Cardiac fibroblast (primary cell): ENCODE measurements around the gene GNAT2.

ENCODE experiments used
- DNase-seq, 2 donors: peaks; one replicate each; pipeline versions ENCODE4 v3.0.0 to v3.0.0-alpha.2; 2010; ENCODE audit warnings: low read depth in 2 of 2
- H3K4me3 ChIP-seq, 2 donors: replicated peaks in 1 of 2; 1 replicate in 1 of 2; 2 replicates in 1 of 2; pipeline ENCODE4 v1.5.1; 2011; ENCODE audit warnings: low read depth in 2 of 2, low read length in 2 of 2, mild to moderate bottlenecking in 2 of 2, moderate library complexity in 1 of 2
- TF ChIP-seq, protein P1 (sequence below): IDR thresholded peaks from one replicate; pipeline ENCODE4 v1.5.1; 2011; ENCODE audit warnings: low read depth, mild to moderate bottlenecking, low read length, inconsistent platforms

Gene GNAT2

DNA sequence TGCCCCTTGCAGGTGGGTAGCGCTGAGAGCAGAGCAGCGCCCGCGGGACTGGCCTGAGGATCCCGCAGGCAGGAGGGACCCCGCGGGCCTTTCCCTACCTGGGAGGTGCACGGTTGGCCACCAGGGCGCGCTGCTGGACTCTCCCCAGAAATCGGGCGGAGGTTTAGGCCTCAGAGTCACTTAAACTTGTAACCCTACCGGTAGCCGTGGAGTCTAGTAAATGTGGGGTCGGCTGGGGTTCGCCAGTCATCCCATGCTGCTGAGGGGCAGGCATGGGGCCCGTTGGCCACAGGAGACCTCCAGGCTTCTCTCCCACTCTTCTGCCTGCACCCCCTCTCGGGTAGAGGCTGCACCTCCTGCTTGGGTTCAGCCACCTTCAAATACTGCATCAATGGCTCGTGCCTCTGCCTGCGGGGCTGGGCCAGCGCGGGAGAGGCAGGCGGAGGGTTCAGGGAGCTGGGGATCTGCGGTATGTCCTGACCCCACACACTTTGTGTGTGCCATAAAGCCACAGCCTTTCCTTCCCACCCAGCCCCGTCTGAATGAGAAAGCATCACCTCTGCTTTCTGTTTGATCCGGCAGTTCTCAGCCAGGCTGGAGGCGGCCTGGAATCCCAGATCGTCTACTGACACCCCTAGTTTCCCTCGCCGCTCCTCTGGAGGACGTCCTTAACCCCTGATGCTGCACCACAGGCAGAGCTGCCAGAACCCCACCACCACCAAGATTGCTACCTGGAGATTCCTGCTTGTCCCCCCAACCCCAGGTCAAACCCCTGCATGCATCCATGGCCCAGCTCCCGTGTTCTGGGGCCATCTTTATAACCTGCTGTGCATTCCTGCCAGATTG is 24.2 kb upstream of the GNAT2 start:
- no peak overlapping the region for H3K4me3 ChIP-seq
- TF ChIP-seq, protein P1, sequence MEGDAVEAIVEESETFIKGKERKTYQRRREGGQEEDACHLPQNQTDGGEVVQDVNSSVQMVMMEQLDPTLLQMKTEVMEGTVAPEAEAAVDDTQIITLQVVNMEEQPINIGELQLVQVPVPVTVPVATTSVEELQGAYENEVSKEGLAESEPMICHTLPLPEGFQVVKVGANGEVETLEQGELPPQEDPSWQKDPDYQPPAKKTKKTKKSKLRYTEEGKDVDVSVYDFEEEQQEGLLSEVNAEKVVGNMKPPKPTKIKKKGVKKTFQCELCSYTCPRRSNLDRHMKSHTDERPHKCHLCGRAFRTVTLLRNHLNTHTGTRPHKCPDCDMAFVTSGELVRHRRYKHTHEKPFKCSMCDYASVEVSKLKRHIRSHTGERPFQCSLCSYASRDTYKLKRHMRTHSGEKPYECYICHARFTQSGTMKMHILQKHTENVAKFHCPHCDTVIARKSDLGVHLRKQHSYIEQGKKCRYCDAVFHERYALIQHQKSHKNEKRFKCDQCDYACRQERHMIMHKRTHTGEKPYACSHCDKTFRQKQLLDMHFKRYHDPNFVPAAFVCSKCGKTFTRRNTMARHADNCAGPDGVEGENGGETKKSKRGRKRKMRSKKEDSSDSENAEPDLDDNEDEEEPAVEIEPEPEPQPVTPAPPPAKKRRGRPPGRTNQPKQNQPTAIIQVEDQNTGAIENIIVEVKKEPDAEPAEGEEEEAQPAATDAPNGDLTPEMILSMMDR: peak; percentile 94
- DNase-seq: peak; percentile 79 to 82

DNA sequence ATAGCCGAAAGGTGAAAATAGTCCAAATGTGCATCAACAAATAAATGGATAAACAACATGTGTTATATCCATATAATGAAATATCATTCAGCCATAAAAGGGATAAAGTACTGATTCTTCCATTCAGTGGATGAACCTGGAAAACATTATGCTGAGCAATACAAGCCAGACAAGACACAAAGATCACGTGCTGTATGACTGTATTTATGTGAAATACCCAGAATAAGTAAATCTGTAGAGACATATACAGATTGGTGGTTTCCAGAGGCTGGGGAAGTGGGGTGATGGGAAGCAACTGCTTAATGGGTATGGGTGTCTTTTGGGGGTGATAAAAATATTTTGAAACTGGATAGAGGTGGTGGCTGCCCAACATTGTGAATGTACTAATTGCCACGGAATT is 23.2 kb upstream of the GNAT2 start:
- TF ChIP-seq, protein P1: no peak
- DNase-seq: peak in 1 of 2 donors; percentile 28
- H3K4me3 ChIP-seq: no peak overlapping the region

DNA sequence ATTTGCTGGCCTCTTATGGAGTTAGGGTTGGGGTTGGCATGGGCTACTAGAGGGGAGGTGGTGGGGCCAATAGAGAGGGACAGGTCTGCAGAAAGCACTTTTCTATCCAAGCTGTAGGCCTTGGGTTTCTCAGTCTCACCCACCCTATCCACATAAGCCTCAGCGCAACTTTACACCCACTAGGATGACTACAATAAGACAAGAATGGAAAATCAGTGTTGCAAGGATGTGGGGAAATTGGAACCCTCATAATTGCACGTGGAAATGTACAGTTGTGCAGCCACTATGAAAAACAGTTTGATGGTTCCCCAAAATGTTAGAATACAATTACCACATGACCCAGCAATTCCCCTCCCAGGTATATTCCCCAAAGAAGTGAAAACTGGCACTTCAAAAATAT is 22.4 kb upstream of the GNAT2 start:
- DNase-seq: no peak

DNA sequence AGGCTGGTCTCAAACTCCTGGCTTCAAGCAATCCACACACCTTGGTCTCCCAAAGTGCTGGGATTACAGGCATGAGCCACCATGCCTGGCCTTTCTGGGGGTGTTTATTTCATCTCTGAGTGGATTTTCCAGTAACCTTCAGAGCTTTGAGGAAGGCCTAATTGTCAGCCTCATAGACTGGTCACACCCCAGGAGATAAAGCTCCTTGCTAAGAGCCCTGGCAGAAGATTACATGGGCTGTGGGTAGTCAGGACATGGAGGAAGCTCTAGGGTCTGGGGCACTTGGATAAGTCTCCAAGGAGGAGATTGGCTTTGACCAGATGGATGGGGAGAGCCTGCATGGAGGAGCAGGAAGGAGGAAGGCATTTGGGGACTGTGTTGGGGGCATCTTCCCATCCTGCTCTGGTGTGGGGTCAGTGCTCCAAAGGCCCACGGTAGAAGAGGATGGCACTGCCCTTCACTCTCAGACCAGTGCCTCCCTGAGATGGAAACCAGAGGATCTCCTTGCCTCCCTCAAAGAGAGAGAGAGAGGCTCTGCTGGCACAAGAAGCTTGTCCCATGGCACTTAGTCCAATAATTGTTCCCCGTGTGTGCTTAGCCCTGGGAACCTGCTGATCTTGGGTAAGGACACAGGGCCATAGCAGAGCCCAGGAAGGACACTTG is 21.8 kb upstream of the GNAT2 start:
- DNase-seq: no peak
- no peak overlapping the region for H3K4me3 ChIP-seq
- TF ChIP-seq, protein P1: no peak

More for the DNA sequence above, 22.4 kb upstream of the GNAT2 start:
- TF ChIP-seq, protein P1: no peak
- H3K4me3 ChIP-seq: no peak overlapping the region

DNA sequence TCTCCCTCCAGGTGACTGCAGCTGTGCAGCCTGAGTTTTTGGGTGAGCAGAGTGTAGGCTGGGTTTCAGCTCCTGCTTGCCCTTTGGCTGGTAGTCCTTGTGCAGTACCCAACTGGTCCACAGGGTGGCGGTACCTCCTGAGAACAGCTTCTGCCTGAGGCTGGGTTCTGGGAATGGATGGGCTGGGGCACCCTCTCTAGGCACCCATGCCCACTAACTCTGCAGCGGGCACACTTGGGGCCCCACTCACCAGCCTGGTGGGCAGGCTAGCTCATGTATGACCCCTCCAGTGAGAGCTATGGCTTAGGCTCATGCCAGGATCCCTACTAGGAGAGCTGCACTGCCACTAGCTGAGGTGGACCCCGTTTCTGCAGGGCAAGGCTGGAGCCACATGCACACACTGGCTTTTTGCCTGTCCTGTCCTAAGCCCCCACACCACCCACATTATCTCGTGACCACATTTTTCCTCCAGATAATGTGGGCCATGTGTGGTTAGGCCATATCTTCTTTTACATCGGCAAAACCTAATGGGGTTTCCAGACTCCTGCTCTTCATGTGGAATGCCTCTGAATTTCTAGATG is 21.0 kb upstream of the GNAT2 start:
- no peak overlapping the region for H3K4me3 ChIP-seq
- TF ChIP-seq, protein P1: peak; percentile 96
- DNase-seq: peak; percentile 75 to 80

DNA sequence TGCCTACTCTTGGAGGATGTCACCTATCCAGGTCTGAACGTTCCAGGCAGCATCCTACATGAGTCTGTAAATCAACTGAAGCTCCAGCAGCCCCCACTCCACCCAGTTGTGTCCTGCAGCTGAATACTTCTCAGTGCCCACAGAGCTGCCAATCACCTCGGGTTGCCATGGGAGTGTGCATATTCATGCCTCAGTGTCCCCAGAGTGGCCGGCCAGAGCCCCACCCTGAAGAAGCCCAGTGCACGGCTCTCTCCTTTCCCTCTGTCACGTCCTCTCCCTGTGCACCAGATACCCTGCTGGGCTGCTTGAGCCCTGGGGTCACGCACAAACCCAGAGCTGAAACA is 20.4 kb upstream of the GNAT2 start:
- no peak overlapping the region for H3K4me3 ChIP-seq
- TF ChIP-seq, protein P1: no peak
- DNase-seq: no peak
